GM21515 (cell line): ENCODE measurements around the gene XIRP2.

Experiments used
- ATAC-seq: cut with Tn5 transposase; IDR thresholded peaks from one replicate; pipeline ENCODE4 v1.9.1; 2021; ENCODE audit not compliant: unreplicated experiment

XIRP2 gene

GRCh38 chr2:167132066-167132465, 243.8 kb downstream of the XIRP2 start:
- ATAC-seq, result no peak

- no peak for ATAC-seq
Measured at GRCh38 chr2:167132906-167133555, 244.8 kb downstream of the XIRP2 start.

GRCh38 chr2:167133614-167134013, 245.3 kb downstream of the XIRP2 start:
- ATAC-seq, result no peak

GRCh38 chr2:167134381-167135072, 246.2 kb downstream of the XIRP2 start:
- ATAC-seq, result no peak

GRCh38 chr2:167135706-167136105, 247.4 kb downstream of the XIRP2 start:
- ATAC-seq, result no peak

- no peak for ATAC-seq
Measured at GRCh38 chr2:167136879-167137596, 248.8 kb downstream of the XIRP2 start.

GRCh38 chr2:167140330-167140729, 252.1 kb downstream of the XIRP2 start:
- no peak for ATAC-seq

GRCh38 chr2:167140767-167141166, 252.5 kb downstream of the XIRP2 start:
- ATAC-seq, result no peak

- no peak for ATAC-seq
Measured at GRCh38 chr2:167142554-167142953, 254.3 kb downstream of the XIRP2 start.

GRCh38 chr2:167144179-167144898, 256.1 kb downstream of the XIRP2 start:
- ATAC-seq, result no peak

GRCh38 chr2:167147271-167147941, 259.1 kb downstream of the XIRP2 start:
- ATAC-seq, result no peak

GRCh38 chr2:167151894-167152293, 263.6 kb downstream of the XIRP2 start:
- ATAC-seq, result no peak

GRCh38 chr2:167157523-167157922, 269.2 kb downstream of the XIRP2 start:
- ATAC-seq, result no peak

GRCh38 chr2:167177196-167177595, 288.9 kb downstream of the XIRP2 start:
- no peak for ATAC-seq

- ATAC-seq, result no peak
Measured at GRCh38 chr2:167181134-167181533, 292.9 kb downstream of the XIRP2 start.

GRCh38 chr2:167181688-167182087, 293.4 kb downstream of the XIRP2 start:
- no peak for ATAC-seq

- ATAC-seq, result no peak
Measured at GRCh38 chr2:167182403-167182802, 294.1 kb downstream of the XIRP2 start.

- ATAC-seq, result no peak
Measured at GRCh38 chr2:167183931-167184330, 295.7 kb downstream of the XIRP2 start.

- ATAC-seq, result no peak
Measured at GRCh38 chr2:167186465-167186864, 298.2 kb downstream of the XIRP2 start.

GRCh38 chr2:167187049-167187727, 298.9 kb downstream of the XIRP2 start:
- no peak for ATAC-seq
